Activated CD4-positive, CD25-positive, alpha-beta regulatory T cell (primary cell): Measurements from ENCODE around the gene CLDN19.
"Not testable (repeated sequence)": the region's sequence is repeated elsewhere in the genome, so short reads cannot be mapped to it uniquely, and the experiment has no call there.

Experiments
- DNase-seq, 4 experiments: peaks; one replicate each; lab custom pipeline; 2025; lab: John Stamatoyannopoulos, UW

CLDN19 gene

DNA sequence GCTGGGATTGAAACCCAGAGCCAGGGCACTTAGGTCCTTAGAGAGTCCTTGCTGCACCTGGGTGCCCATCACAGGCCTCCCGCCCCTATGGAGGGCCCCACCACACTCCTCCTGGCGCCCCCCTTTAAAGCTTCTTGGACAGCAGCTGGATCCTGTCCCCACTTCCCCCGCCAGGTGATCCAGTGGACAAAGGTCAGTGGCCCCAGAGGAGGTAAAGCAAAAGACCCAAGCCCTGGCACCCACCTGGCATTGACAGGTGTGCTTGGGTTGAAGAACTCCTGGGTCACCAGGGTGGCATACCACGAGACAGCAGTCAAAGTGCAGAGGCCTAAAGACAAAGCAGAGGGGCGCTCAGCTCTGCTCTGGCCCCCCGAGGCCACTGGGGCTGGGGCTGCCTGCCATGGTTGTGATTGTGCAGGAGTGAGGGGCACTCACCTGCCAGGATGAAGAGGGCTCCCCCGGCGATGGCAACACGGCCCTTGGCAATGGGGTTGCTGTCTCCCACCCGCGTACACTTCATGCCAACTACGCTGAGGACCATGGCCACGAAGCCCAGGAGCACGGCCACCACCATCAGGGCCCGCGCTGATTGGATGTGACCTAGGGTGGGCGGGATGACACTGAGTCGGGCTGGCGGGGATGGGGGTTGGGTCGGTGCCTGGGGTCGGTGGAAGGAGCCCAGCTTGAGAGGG, 1.9 kb downstream of the CLDN19 start:
- no peak for DNase-seq

- DNase-seq: no peak
These were observed 2.8 kb downstream of the CLDN19 start for GRCh38 chr1:42737257-42737656.

GRCh38 chr1:42736571-42737200, 3.4 kb downstream of the CLDN19 start:
- no peak for DNase-seq

DNA sequence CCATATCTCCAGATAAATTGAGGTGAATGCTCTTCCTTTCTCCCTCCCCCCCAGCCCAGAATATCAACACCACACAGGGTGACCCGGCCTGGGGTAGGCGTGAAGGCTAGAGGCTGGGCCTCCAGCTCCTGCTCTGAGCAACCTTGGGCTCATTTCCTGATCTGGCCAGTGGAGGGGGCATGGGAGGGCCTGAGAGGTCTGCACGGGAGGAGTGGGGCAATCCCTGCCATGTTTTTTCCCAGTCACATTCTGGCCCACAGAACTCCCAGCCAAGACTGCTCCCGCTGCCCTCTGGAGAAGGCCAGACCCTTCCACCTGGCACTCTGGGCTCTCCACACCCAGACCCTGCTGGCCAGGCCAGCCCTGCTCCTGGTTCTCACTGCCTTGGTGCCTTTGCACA, 3.9 kb downstream of the CLDN19 start:
- DNase-seq: no peak

DNA sequence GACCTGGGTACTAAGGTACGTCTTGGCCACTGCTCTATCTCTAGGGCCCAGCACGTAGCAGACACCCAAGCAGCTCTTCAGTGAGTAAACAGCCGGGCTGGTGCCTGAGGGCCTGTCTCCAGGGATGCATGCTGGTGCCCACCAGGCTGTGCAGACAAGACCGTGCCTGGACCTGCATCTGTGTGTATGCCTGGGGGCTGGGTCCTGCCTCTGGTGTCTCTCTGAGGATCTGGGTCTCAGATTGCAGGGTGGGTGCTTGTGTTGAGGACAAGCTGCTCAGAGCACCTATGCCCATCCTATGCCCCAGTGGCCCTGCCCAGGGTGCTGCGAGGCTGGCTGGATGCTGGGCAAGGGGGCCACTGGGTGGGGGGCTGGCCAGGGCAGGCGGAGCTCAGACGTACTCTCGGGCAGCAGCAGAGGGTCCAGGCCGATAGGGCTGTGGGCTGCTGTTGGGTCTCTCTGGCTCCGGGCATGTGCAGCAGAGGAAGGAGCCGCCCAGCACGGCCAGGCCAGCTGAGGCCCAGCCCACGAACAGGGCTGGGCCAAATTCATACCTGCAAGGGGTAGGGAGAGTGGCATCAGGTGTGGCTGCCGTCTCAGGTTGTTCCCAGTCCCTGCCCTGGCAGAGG, 4.4 kb downstream of the CLDN19 start:
- no peak for DNase-seq

DNA sequence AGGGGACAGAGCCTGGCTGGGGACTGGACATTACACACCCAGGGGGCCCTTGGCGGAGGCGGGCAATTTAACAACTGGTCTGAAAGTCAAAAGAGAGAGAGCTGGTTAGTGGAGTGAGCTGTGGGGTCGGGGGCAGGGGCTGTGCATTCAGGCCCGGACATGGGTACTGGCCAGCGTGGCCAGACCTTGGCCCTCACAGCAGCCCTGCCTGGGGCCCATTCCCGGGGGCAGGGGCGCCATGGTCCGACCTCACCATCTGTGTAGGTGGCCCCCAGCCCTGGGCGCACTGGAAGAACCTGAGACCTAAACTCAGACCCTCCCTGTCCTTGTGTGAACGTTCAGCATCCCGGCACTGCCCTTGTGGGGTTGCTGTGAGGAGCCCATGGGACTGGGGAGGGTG, 5.0 kb downstream of the CLDN19 start:
- no peak for DNase-seq

DNA sequence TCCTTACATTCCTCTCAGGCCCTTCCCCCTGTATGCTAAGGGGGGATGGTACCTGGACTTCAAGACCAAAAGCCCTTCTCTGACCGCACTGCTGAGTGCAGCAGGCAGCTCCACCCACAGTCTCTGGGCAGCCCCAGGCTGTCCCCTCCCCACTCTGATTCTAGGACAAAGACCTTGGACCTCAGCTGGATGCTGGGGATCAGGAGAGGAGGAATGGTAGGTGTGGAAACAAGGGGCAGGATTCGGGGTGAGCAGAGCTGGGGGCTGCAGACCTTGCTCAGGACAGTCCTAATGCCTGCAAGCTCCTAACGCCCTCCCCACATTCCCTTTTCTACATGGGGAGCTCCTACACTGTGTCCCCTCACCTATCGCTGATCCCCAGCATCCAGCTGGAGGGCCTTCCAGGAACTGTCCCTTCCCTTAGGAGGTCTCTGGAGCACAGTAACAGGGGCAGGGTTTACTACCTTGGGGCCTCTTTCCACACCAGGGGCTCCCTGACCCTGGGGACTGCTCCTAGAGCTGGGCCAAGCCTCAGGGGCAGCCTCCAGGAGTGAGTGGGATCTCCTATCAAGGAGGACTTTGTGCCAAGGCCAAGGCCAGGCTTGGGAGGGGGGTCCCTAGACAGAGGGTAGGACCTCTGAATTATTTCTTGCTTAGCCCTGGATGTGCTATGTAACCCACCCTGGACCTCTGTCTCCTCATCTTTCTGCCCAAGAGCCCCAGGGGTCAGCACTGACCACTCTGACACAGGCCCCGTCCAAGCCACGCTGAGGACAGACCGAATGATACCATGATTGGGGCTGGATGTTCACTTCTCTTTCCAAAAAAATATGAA, 5.6 kb downstream of the CLDN19 start:
- no peak for DNase-seq

DNA sequence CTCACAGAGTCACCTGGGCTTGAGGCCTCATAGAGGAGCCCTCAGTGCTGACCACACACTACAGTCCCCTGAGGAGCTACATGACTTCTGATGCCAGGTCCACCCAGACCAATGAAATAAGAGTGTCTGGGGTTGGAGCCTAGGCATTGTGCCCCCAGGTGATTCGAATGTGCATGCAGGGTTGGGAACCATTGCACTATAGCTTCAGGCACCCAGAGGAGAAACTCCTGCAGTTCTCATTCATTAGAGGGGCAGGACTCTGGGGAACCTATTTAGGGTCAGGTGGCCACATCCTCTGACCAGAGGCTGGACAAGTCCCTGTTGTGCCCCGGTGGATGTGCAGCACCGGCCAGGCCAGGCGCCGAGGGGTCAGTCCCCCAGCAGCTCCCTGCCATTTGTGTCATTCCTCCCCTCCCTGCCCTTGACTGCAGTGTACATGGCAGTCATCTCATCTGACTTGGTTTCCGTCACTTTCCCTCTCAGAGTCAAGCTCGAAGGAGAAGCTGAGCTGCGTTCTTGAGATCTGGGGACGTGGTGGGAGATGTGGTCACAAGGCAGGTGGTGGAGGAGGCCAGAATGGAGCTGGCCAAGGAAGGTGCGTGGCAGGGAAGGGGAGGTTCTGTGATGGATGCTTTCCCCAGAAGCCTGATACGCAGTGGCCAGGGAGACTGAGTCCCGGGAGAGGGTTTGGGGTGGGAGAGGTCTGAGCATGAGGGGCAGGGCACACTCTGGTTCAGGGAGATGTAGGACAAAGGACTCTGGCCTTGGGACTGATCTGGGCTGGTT, 6.4 kb downstream of the CLDN19 start:
- no peak for DNase-seq

GRCh38 chr1:42732126-42732680, 7.8 kb downstream of the CLDN19 start:
- no peak for DNase-seq

DNA sequence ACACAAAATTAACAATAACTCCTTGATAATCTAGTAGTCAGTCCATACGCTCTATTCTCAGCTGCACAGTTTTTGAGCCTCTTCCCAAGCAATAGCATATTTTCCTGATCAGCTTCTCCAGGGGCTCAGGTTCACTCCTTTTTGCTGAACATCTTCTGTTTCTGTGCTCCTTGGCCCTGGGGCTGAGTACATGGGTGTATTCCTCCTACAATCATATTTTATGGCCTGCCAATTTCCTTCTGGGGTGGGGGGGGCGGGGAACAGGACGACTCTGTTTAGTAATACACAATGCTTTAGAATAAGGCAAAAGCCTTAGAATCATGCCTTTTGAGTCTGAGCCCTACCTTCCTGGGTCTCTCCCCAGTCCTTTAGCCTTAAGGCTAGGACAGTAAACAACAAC, 8.5 kb downstream of the CLDN19 start:
- no peak for DNase-seq

DNA sequence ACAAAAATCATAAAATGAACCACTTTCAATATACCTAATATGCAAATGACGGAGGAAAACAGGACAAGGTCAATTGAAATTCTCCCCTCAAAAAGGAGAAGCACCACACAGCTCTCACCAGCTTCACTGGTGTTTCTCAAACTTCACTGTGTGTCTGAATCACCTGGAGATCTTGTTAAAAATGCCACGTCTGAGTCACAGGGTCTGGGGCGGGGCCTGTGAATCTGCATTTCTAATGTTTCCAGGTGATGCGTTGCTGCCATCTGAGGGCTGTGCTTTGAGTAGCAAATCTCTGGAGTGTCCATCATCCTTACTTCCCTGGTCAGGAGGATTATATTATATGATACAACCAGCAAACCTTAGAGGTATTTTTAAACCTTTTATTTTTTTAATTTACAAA, 9.0 kb downstream of the CLDN19 start:
- peak in 2 of 4 experiments; percentile 4 to 9 for DNase-seq

DNA sequence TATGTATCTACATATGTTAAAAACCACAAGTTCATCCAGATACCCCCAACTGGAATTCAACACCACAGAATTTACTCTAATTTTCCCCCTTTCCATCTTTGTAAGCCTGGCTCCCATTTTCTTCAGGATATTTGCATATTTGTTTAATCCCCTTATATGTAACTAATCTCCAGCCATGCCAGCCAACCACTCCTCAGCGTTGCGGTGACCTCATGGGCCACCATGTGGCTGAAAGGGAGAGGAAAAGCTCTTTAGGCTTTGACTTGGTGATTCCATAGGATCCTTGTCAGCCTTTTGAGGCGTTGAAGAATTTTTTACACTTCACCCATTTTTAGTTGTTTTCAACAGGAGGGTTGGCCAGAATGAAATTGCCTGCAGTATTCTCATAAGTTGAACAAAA, 10.0 kb downstream of the CLDN19 start:
- no peak for DNase-seq

GRCh38 chr1:42725820-42726219, 14.2 kb downstream of the CLDN19 start:
- not testable (repeated sequence) for DNase-seq

- no peak for DNase-seq
These were observed 16.5 kb downstream of the CLDN19 start for GRCh38 chr1:42723511-42723910.

GRCh38 chr1:42722403-42722802, 17.6 kb downstream of the CLDN19 start:
- DNase-seq: not testable (repeated sequence)

- no peak for DNase-seq
These were observed 18.1 kb downstream of the CLDN19 start for GRCh38 chr1:42721926-42722325.

DNA sequence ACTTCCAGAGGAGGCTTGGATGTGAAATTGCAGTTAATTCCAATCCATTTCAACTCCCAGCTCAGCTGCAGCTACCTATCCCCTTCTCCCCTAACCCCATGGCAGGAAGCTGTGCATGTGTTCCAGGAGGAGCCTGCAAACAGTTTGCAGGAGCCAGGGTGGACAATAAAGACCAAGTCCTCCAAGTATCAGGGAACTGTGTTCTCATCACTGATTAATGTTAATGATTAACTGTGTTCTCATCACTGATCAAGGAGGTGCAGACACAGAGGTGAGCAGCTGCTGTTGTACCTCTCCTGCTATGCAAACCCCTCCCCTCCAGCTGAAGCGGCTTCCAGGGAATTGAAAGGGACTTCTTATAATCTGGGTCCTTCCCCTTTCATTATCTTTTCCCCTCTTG, 19.2 kb downstream of the CLDN19 start:
- DNase-seq: no peak

DNA sequence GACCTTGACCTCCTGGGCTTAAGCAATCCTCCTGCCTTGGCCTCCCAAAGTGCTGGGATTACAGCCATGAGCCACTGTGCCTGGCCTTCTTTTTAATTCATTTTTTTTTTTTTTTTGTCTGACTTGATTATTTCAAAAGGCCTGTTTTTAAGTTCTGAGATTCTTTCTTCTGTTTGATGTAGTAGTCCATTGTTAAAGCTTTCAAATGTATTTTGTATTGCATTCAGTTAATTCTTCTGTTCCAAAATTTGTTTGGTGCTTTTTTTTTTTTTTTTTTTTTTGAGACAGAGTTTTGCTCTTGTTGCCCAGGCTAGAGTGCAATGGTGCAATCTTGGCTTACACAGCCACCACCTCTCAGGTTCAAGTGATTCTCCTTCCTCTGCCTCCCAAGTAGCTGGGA, 25.6 kb downstream of the CLDN19 start:
- DNase-seq: not testable (repeated sequence)

DNA sequence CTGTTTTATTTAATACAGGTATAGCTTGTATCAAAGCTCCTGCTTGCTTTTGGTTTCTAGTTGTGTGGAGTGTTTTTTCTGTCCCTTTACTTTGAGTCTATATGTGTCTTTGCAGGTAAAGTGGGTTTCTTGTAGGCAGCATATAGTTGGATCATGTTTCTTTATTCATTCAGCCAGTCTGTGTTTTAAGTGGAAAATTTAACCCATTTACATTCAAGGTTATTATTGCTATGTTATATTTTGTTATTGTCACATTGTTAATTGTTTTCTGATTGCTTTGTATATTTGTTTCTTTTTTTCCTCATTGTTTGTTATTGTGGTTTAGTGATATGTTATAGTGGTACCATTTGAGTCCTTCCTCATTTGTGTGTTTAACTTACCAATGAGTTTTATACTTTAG, 26.7 kb downstream of the CLDN19 start:
- DNase-seq: no peak

GRCh38 chr1:42712808-42713207, 27.2 kb downstream of the CLDN19 start:
- not testable (repeated sequence) for DNase-seq

DNA sequence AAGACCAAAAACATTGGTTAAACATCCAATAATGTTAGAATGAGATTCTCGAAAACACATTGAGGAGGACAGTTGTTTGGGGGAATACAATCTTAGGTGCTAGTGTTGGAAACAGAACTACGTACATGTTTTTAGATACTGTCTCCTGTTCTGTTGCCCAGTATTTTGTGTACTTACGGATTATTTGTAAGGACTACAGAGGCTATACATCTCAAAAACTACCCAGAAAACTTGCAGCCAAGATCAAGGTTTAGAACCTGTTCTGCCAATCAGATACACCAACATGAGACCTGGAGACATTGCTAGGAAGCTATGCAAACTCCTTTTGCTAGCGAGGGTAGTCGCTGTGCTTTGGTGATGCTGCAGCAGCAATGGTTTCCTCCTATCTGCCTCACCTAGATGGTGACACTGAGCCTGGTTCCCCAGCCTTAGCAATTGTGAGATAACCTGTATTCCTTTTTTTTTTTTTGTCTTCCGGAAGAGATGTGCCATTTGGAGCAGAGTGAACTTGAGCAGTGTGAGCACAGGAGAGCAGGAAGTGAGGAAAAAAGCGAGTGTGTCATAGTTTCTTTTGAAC, 36.1 kb downstream of the CLDN19 start:
- DNase-seq: no peak
